Endothelial cell of umbilical vein (primary cell): ENCODE measurements around the gene EPAS1.

ENCODE experiments used
- EZH2 ChIP-seq: IDR thresholded peaks from 2 replicates; pipeline ENCODE4 v1.6.1; 2012; ENCODE audit warnings: borderline replicate concordance, low read depth, mild to moderate bottlenecking, moderate library complexity, low read length, inconsistent platforms; ENCODE audit not compliant: severe bottlenecking
- GATA2 ChIP-seq: IDR thresholded peaks from 2 replicates; pipeline ENCODE4 v1.7.0; 2011; ENCODE audit warnings: low read depth, mild to moderate bottlenecking, moderate library complexity, mixed read lengths, low read length; ENCODE audit not compliant: insufficient read length, insufficient read depth
- JUN ChIP-seq: IDR thresholded peaks from 2 replicates; pipeline ENCODE4 v1.6.1; 2011; ENCODE audit warnings: borderline replicate concordance, low read depth; ENCODE audit not compliant: insufficient read length, insufficient read depth
- MYC ChIP-seq: IDR thresholded peaks from one replicate; pipeline ENCODE4 v1.6.1; 2011; ENCODE audit warnings: mild to moderate bottlenecking, low read depth, low read length
- POLR2A ChIP-seq: IDR thresholded peaks from 2 replicates; pipeline ENCODE4 v1.6.1; 2012; ENCODE audit warnings: low read depth, mild to moderate bottlenecking, control low read depth, low read length
- POLR2AphosphoS5 ChIP-seq: IDR thresholded peaks from 2 replicates; pipeline ENCODE4 v1.6.1; 2012; ENCODE audit warnings: low read depth, mild to moderate bottlenecking, control low read depth, low read length, moderate library complexity; ENCODE audit not compliant: insufficient read depth
- TF ChIP-seq, protein P1 (sequence below), 2 donors: IDR thresholded peaks; 1 replicate in 1 of 2; 2 replicates in 1 of 2; pipeline ENCODE4 v1.5.1; 2011; ENCODE audit warnings: low read length in 2 of 2, mild to moderate bottlenecking in 2 of 2, moderate library complexity in 2 of 2, control low read depth in 1 of 2, inconsistent platforms in 1 of 2, low read depth in 1 of 2; ENCODE audit not compliant: insufficient read depth in 1 of 2; ENCODE audit errors: extremely low read depth in 1 of 2
- TF ChIP-seq, protein P2 (sequence below): IDR thresholded peaks from 2 replicates; pipeline ENCODE4 v1.6.1; 2011; ENCODE audit not compliant: insufficient read depth, insufficient read length

DNA sequence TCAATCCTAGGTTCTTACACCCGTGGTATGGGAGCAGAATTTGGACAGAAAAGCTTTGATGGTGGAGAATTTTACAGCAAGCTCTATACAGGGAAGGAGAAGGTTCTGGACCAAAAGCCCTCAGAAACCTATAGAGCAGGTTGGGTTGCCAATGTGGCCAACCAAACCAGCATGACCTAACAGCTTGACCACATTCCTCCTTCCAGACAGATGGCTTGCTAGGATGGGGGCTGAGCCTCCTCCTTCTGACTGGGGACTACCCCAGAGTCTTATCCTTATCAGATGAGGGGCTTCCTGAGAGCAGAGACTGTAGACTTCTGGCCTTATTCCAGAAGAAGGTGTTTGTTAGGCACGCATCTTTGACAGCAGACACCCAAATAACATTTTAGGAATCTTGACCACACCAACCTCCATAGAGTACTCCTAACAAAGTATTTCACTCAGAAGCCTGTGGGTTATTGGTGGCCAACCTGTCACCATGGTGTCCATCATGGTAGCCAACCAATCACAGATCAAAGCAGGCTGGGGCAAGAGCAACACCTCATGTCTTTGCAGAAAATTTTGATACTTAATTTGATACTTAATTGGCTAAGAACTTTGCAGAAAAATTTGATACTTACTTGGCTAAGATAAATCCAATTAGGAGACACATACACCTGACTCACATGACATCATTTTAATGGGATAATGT is 34.8 kb upstream of the EPAS1 start:
- TF ChIP-seq, protein P1, sequence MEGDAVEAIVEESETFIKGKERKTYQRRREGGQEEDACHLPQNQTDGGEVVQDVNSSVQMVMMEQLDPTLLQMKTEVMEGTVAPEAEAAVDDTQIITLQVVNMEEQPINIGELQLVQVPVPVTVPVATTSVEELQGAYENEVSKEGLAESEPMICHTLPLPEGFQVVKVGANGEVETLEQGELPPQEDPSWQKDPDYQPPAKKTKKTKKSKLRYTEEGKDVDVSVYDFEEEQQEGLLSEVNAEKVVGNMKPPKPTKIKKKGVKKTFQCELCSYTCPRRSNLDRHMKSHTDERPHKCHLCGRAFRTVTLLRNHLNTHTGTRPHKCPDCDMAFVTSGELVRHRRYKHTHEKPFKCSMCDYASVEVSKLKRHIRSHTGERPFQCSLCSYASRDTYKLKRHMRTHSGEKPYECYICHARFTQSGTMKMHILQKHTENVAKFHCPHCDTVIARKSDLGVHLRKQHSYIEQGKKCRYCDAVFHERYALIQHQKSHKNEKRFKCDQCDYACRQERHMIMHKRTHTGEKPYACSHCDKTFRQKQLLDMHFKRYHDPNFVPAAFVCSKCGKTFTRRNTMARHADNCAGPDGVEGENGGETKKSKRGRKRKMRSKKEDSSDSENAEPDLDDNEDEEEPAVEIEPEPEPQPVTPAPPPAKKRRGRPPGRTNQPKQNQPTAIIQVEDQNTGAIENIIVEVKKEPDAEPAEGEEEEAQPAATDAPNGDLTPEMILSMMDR (IDR thresholded peaks at IDR 0.05; ENCODE audit: extremely low read depth in 1 of 2, insufficient read depth in 1 of 2, low read depth in 1 of 2, low read length in 2 of 2): no peak
- TF ChIP-seq POLR2A: no peak
- TF ChIP-seq GATA2: no peak
- no peak for TF ChIP-seq MYC
- TF ChIP-seq JUN: no peak
- no peak for TF ChIP-seq EZH2
- no peak for TF ChIP-seq POLR2AphosphoS5
- TF ChIP-seq, protein P2, sequence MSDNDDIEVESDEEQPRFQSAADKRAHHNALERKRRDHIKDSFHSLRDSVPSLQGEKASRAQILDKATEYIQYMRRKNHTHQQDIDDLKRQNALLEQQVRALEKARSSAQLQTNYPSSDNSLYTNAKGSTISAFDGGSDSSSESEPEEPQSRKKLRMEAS: no peak
